ENCODE results near the gene FAM3C. TPM values are rescaled to one million over a fixed set of nuclear protein-coding genes. Genes with fewer than 3 reads are reported as not detected.

The FAM3C gene
- total RNA-seq, 1 donor from 2014 or later: 29.3 TPM

DNA sequence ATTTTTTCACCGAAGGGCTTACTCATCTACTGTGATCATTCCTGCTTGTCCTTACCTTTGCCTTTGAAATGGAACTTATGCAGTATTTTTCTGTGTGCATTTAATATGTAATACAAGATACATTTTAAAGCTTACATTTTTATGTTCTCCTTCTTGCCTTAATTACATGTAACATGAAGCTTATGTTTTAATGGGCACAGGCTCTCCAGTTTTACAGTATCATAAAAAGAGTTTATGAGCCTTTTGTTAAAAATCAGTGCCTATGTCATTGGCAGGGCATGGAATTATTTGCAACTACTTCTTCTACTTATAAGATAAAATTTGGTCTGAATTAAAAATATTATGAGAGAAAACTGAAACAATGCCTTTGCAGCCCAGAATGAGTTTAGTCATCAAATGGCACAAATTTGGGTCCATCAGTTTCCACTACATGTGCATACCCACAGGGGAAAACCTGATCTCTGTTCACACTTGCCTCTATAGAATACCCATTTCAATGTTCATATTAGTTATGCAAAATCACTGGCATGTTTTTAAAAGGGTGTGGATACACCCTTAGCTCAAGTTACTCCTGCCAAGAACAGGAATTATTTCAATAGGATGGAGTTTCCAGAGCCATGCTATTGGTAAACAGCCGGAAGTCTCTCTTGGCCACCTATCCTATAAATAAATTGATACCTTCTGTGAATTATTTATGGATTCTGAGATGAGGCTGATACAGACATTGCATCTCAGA, 95.3 kb downstream of the FAM3C start:
- DNase-seq (ENCODE audit: low read depth in 2 of 2): no peak

Other genes with a start within 250 kb of the FAM3C start
- gene WNT16, start 67.3 kb downstream of the FAM3C start, total RNA-seq: not detected in 2 replicates

All from dermis microvascular lymphatic vessel endothelial cell (primary cell).